ENCODE data around the gene CS.

- TF ChIP-seq TSHZ2 (CRISPR knock-in tag; IDR thresholded peaks at IDR 0.05) (no peak), ZNF8 (CRISPR knock-in tag; IDR thresholded peaks at IDR 0.05) (no peak), ZC3H10 (CRISPR knock-in tag; IDR thresholded peaks at IDR 0.05) (no peak), ZFP3 (CRISPR knock-in tag; IDR thresholded peaks at IDR 0.05) (no peak), SNAI2 (CRISPR knock-in tag; IDR thresholded peaks at IDR 0.05) (no peak)
- TF ChIP-seq, protein P1, sequence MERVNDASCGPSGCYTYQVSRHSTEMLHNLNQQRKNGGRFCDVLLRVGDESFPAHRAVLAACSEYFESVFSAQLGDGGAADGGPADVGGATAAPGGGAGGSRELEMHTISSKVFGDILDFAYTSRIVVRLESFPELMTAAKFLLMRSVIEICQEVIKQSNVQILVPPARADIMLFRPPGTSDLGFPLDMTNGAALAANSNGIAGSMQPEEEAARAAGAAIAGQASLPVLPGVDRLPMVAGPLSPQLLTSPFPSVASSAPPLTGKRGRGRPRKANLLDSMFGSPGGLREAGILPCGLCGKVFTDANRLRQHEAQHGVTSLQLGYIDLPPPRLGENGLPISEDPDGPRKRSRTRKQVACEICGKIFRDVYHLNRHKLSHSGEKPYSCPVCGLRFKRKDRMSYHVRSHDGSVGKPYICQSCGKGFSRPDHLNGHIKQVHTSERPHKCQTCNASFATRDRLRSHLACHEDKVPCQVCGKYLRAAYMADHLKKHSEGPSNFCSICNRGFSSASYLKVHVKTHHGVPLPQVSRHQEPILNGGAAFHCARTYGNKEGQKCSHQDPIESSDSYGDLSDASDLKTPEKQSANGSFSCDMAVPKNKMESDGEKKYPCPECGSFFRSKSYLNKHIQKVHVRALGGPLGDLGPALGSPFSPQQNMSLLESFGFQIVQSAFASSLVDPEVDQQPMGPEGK (CRISPR knock-in tag; IDR thresholded peaks at IDR 0.05; ENCODE audit: borderline replicate concordance): no peak
Observed at GRCh38 chr12:56231184-56231582, 68.9 kb downstream of the CS start.

All from SK-N-SH treated with all-trans-retinoic acid at 6 μM for 48 hours (cell line).